IPS-18c (cell line): ENCODE results near the gene UBE2B.
"Not testable (repeated sequence)": the region's sequence is repeated elsewhere in the genome, so short reads cannot be mapped to it uniquely, and the experiment has no call there.

ENCODE experiments used
- H3K4me3 ChIP-seq: 2 replicates; pipeline ENCODE4 v1.7.0; 2013; ENCODE audit warnings: low read depth, mild to moderate bottlenecking, low read length, moderate library complexity; ENCODE audit not compliant: insufficient read depth
- H3K9me3 ChIP-seq: one replicate; pipeline ENCODE4 v1.6.1; 2013; ENCODE audit warnings: mild to moderate bottlenecking, low read length, moderate library complexity; ENCODE audit not compliant: control insufficient read depth, insufficient read depth

The UBE2B gene

DNA sequence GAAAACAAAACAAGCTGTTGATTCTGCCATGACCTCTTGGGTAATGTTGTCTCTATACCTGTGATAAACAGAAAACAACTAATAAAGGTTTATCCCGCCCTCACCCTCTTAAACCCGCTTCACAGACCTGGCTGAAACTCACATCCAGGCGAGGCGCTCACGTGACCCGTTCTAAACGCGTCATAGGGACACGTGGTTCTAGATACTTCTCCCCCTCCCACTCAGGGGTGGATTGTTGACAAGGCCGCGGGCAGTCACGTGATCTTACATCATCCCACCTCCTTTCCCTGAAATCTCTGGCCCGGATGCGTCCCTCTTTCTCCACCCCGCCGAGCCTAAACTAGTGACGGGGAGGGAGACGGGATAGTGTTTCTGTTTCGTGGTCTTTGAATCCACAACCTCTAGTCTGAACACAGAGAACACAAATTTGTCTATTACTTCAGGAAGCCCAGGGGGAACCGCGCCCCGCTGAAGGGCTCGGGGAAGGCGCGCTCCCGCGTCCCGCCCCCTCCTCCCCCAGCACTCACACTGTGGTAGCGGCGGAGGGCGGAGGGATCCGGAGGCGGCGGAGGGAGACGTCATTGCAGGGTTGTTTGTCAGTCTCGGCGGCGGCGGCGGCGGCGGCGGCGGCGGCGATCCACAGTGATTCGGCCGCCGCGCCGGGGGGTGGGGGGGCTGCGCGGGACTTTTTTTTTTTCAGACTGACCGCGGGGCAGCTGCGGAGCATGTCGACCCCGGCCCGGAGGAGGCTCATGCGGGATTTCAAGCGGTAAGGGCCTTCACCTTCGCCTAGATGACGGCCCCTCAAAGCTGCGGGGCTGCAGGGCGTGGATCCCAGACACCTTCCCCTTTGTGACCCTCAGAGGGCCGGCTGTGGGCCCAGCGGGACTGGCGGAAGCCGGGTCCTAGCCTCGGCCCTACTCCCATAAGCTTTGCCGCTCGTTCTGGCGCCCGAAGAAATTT is at the start of gene UBE2B:
TSS of gene UBE2B (plus strand) at position 699 of the 963 bp plus-strand sequence. CDS start at position 726, 27 bp downstream.
- H3K9me3 ChIP-seq, result peaks cover 3% of the 10 kb centered on the region
- H3K4me3 ChIP-seq, result peak within 1 kb of the TSS; percentile 98

DNA sequence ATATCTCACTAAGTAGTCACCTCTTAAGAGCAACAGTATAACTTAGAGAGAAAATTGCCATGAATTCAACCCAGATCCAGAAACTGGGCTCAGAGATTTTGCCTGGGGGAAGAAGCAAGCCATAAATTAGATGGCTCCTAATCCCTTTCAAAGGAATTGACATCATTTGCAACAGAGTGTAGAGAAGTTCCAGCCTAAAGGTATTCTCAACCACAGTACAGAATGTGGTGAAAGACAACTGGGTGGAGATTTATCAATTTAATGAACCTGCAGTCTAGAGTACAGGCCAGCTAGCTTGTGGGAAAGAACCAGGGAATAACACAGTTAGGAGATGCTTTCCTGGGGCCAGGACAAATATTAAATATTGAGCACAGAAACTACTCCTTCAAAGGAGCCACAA is 44.0 kb upstream of the UBE2B start:
- Histone ChIP-seq H3K9me3 (peaks cover 5% of the 10 kb centered on the region), H3K4me3 (no peak overlapping the region)

DNA sequence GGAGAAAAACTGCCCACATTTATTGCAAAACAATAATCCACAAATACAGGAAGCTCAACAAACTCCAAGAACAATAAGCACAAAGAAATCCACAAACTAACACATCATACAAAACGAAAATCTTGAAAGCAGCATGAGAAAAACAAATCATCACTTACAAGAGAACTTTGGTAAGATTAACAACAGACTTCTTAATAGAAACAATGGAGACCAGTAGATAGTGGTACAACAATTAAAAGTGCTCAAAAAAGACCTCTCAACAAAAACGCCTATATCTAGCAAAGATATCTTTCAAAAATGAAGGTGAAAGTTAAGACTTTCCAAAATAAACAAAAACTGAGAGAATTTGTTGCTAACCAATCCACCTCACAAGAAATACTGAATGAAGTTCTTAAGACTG is 42.8 kb upstream of the UBE2B start:
- Histone ChIP-seq H3K4me3 (no peak overlapping the region), H3K9me3 (peaks cover 7% of the 10 kb centered on the region)

DNA sequence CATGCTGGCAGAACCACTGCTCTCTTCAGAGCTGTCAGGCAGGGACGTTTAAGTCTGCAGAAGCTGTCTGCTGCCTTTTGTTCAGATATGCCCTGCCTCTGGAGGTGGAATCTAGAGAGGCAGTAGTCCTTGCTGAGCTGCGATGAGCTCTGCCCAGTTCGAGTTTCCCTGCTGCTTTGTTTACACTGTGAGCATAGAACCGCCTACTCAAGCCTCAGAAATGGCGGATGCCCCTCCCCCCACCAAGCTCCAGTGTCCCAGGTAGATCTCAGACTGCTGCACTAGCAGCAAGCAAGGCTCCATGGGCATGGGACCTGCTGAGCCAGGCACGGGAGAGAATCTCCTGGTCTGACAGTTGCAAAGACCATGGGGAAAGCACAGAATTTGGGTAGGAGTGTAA is 34.5 kb upstream of the UBE2B start:
- not testable (repeated sequence) for H3K4me3 ChIP-seq
- H3K9me3 ChIP-seq, result peaks cover 11% of the 10 kb centered on the region

DNA sequence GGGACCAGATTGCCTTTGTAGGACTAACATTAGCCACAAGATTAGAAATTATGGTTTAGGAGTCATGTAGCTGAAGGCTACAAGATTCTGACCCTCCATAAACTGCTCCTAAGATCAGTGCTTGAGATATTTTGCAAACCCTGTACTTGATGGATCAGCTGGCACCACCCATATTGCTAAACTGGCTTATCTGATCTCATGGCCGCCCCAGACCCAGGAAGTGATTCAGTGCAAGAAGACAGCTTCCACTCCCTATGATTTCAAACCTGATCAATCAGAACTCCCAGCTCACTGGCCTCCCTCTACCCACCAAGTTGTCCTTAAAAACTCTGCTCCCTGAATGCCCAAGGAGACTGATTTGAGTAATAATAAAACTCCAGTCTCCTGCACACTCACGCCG is 27.9 kb upstream of the UBE2B start:
- H3K4me3 ChIP-seq, H3K9me3 ChIP-seq: not testable (repeated sequence)

DNA sequence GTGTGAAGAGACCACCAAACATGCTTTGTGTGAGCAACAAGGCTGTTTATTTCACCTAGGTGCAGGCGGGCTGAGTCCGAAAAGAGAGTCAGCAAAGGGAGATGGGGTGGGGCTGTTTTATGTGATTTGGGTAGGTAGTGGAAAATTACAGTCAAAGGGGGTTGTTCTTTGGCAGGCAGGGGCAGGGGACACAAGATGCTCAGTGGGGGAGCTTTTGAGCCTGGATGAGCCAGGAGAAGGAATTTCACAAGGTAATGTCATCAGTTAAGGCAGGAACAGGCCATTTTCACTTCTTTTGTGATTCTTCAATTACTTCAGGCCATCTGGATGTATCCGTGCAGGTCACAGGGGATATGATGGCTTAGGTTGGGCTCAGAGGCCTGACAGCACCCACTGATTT is 25.9 kb upstream of the UBE2B start:
- H3K4me3 ChIP-seq, H3K9me3 ChIP-seq: not testable (repeated sequence)

DNA sequence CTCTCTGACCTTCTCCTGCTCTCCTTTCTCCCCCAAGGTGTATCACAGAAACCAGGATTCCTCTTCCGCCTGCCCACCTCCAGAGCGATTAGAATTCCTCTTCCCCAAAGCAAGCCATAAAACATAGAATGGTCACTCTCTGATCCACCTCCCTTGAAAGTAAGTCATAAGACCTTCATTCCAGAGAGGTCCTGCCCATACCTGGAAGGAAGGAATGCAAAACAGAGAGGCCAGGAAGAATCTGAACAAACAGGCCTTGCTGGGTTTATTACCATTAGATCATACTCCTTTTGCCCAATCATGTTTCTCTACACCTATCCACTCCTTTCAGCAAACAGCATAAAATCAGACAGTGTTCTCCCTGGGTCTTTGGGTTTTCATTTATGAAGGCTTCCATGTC is 25.4 kb upstream of the UBE2B start:
- no peak overlapping the region for H3K4me3 ChIP-seq
- H3K9me3 ChIP-seq, result no peaks in the 10 kb centered on the region

DNA sequence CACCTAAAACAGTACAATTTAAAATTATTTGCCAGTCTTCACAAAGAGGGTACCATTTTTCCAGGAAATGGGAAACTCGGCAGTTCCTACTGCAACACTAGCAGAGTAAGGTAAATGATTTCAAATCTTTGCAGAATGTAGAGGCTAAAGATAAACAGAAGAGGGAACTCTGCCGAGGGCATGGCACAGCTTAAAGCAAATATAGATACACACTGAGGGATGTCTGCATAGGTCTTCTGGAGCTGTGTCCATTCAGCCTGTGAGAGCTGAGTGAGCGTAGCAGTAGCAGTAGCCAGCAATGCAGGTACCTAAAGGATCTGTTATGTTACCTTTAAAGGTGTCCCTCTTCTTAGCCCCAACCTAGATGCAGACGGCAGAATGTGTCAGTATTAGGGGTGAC is 21.9 kb upstream of the UBE2B start:
- H3K4me3 ChIP-seq, result no peak overlapping the region
- no peaks in the 10 kb centered on the region for H3K9me3 ChIP-seq

DNA sequence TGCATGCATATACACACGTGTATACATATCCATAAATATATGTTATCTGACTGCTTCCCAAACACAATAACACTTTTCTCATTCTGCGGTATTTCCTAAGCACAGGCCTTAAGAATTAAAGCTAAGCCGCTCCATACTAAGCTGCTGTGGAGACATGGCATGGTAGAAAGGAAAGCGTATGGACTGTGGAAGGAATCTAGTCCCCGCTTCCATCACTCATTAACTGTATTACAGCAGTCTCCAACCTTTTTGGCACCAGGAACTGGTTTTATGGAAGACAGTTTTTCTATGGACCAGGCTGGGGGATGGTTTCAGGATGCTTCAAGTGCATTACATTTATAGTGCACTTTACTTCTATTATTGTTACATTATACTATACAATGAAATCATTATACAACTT is 15.7 kb upstream of the UBE2B start:
- H3K9me3 ChIP-seq, result no peaks in the 10 kb centered on the region
- H3K4me3 ChIP-seq, result no peak overlapping the region

DNA sequence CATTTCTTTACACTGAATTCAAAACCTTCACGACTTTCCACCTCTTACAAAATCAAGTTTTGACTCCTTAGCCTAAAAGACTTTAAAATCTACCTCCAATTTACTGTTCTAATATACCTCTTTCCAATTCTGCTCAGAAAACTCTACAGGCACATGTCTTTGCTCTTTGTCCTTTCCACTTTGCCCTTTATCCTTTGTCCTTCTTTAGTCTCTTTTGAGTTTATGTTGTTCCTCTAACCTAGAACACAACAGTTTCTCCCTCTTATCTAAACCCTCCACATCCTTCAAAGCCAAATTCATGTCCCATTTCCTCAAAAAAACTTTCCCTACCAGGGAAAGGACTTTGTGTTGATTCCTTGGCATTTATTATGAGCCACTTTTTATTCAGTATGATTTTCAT is 5.8 kb upstream of the UBE2B start:
- no peaks in the 10 kb centered on the region for H3K9me3 ChIP-seq
- no peak overlapping the region for H3K4me3 ChIP-seq

DNA sequence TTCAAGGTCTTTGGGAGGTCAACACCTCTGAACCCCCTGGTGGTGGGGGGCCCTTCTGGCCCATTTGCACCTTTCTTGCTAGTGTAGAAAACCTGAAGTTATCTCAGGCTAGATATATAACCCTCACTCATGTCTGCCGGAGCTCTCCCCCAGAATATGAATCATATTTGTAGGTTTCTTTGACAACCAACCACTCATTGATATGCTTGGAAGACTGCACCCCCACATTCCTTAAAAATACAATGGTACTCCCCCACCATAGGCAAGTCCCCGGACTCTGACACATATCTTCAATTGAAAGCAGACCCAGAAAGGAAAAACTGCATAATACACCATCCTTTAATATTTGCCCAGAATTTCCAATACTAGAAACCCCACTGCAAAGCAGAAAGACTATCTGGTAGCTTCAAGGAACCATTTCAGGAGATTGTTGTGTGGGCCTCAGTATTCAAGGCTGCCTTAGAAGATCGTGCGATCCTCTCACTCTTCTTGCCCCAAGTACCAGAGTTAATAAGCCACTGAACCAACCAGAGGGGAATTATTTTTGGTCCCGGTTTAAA is 978 bp upstream of the UBE2B start:
- Histone ChIP-seq H3K9me3 (peaks cover 3% of the 10 kb centered on the region), H3K4me3 (peak overlapping the region; percentile 98; the same call in 1 of the 2 replicates)

DNA sequence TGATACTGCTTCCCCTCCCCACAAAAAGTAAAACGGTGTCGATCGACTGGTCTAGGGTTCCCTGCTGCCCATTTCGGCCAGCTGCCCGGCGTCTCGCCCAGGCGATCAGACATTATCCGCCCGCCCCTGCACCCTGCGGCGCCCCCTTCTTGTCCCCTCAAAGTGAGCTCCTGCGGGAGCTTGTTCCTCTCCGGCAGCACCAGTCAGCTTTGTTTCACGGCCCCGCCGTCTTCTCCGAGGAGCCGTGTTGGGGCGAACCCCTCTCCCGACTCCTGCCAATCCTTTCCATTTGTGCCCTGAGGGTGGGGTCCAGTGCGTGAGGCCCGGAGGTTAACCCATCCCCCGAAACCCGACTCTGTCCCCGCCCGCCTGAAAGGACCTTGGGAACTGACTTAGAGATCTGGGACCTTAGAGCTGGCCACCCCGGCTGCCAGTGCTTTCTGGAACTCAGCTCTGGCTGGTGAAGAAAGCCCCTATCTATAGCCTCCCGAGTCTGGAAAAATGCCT is 518 bp downstream of the UBE2B start:
- Histone ChIP-seq H3K9me3 (peaks cover 3% of the 10 kb centered on the region), H3K4me3 (peak overlapping the region; percentile 98)

DNA sequence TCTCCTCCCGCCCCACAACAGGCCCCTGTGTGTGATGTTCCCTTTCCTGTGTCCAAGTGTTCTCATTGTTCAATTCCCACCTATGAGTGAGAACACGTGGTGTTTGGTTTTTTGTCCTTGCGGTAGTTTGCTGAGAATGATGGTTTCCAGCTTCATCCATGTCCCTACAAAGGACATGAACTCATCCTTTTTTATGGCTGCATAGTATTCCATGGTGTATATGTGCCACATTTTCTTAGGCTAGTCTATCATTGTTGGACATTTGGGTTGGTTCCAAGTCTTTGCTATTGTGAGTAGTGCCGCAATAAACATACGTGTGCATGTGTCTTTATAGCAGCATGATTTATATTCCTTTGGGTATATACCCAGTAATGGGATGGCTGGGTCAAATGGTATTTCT is 2.3 kb downstream of the UBE2B start:
- H3K4me3 ChIP-seq, H3K9me3 ChIP-seq: not testable (repeated sequence)

DNA sequence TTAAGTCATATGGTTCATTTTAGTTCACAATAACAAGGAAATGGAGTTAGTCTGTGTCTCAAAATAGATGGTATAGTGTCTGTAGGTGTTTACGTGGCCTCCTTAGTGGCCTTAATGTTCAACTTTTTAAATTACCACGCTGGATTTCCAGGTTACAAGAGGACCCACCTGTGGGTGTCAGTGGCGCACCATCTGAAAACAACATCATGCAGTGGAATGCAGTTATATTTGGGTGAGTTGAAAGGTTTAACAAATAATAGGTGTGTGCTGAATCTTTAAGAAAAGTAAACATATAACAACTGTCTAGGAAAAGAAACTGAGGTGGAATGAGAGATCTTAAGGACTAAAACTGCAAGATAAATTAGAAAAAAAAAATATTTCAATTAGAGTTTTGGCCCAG is 2.9 kb downstream of the UBE2B start:
- H3K4me3 ChIP-seq, result no peak overlapping the region
- peaks cover 3% of the 10 kb centered on the region for H3K9me3 ChIP-seq

DNA sequence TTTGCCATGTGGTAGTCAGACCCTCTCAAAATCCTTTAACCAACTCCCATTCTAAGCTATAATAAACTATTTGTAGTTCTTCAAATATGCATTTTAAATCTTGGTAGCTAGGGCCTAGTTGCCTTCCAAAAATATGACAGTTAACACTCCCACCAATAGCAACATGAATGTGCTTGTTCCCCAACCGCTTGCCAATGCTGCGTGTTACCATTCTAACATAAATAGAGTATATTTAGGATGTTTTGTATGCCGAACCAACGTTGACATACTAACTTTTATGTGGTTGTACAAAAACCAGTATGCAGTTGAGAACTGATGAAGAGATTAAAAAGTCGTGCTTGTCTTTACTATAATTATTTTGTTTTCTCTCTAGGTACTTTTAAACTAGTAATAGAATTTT is 9.0 kb downstream of the UBE2B start:
- H3K4me3 ChIP-seq, result no peak overlapping the region
- H3K9me3 ChIP-seq, result peaks cover 2% of the 10 kb centered on the region

DNA sequence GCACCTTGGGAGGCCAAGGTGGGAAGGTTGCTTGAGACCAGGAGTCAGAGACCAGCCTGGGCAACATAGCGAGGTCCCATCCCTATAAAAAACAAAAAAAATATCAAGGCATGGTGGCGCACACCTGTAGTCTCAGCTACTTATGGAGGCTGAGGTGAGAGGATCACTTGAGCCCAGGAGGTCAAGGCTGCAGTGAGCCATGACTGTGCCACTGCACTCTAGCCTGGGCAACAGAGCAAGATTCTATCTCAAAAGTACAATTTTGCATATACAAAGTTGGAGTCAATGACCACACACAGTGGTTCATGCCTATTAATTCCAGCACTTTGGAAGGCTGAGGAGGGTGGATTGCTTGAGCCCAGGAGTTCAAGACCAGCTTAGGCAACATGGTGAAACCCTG is 10.8 kb downstream of the UBE2B start:
- not testable (repeated sequence) for H3K4me3 ChIP-seq, H3K9me3 ChIP-seq

DNA sequence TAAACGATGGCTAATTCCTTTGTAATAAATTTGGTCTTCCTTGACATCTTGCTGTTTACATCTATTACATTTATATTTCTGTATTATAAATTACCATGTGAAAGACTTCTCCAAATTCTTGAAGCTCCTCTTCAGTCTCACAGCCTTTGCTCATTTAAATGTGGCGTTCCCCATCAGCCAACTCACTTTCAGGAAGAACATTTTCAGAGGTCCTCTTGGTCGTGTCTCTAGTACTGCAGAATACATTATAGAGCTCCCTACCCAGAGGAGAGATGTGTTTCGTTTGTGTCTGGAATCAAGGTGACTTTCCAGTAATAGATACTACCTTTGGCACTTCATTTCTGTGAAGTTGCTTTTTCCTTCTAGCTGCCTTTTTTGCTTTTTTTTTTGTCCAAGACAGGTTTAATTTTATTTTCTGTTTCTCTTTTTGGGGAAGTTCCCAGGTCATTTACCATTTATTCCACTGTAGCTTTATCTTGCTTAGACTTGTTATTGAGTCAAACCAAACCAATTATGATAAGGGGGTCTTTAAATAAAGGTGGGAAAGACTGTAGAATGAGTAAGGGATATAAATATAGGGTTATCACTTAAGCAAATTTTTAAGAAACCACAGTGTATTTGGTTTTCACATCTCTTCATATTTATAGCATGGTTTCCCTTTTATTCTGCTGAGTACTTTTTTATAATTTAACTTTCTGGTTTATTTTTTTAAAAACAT is 12.8 kb downstream of the UBE2B start:
- Histone ChIP-seq H3K9me3 (peaks cover 2% of the 10 kb centered on the region), H3K4me3 (no peak overlapping the region)

DNA sequence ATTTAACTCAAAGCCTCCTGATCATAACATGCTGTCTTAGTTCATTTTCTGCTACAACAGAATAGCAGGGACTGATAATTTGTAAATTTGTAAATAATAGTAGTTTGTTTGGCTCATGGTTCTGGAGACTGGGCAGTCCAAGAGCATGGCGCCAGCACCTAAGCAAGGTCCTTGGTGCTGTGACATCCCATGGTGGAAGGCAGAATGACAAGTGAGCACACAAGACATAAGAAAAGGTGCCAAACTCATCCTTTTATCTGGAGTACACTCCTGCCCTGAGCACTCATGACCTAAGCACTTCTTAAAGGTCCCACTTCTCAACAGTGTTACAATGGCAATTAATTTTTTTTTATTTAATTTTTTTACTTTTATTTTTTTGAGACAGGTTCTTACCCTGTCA is 16.1 kb downstream of the UBE2B start:
- Histone ChIP-seq H3K4me3 (no peak overlapping the region), H3K9me3 (no peaks in the 10 kb centered on the region)
